Skeletal muscle cell (primary cell): ENCODE measurements around the gene KLF1.
"Not testable (repeated sequence)": the region's sequence is repeated elsewhere in the genome, so short reads cannot be mapped to it uniquely, and the experiment has no call there.

Source experiments
- DNase-seq: peaks from one replicate; pipeline ENCODE4 v3.0.0-alpha.2; 2010; ENCODE audit warnings: low read depth
- H3K4me3 ChIP-seq: 2 replicates; pipeline ENCODE4 v1.5.1; 2011; ENCODE audit warnings: low read depth, mild to moderate bottlenecking, control low read depth, low read length, moderate library complexity

Gene KLF1

DNA sequence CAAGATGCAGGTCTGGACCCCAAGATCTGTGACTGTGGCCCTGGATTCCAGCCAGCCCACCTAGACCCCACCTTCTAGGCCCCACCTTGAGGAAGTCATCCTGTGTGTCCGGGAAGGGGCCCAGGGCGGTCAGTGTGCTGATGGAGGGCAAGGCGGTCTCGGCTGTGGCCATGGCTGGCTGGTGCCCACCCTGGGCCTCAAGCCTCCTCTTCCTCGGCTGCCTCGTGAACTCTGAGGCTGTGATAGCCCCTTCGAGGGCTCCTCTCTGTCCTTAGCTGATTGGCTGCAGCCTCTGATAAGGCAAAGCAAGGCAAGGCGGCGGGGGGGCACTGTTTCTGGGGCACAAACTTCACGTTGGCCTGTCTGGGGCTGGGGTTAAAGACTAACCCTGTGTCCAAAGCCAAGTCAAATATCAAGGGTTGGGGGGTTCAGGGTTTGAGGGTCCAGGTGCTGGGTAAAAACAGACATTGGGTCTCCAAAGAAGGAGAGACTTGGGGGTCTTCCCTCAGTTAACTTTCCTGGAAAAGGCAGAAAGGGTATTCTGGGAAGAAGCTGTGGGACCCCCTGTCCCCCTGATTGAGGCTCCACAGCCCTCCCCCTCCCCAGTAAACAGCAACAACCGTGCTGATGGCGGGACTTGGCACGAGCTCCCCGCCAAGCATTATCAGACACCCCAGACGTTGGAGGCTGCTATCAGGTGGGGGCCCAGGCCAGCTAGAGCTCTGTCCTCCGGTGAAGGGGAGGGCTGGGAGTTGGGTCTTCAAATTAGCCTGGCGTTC, at the start of gene KLF1:
Gene KLF1 (minus strand): TSS at position 233 of the 779 bp plus-strand sequence. CDS start 61 bp downstream, at position 172.
- no peak within 1 kb of the TSS for H3K4me3 ChIP-seq
- no peak for DNase-seq

DNA sequence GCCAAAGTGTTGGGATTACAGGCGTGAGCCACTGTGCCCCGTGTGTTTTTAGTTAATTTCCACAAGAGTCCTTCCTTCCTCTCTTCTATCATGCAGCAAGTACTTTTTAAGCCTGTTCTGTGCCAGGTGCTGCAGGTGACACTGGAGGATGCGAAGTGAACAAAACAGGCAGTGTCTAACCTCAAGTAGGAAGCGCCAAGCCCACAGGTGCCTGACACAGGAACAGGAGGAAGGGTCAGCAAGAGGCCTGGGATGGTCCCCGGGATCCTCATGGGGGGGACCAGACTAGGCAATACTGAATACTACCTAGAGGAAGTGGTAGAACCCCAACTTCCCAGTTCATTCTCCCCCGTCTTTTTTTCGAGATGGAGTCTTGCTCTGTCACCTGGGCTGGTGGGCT, 49.6 kb upstream of the KLF1 start:
- DNase-seq, result no peak
- no peak overlapping the region for H3K4me3 ChIP-seq

DNA sequence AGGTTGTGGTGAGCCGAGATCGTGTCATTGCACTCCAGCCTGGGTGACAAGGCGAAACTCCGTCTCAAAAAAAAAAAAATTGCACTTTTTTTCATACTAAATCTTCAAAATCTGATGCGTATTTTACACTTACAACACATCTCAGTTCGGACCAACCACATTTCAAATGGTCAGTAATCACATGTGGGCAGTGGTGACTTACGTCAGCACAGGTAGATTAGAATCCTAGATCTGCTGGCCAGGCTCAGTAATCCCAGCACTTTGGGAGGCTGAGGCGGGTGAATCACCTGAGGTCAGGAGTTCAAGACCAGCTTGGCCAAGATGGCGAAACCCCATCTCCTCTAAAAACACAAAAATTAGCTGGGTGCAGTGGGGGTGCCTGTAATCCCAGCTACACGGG, 48.1 kb upstream of the KLF1 start:
- DNase-seq, result no peak
- H3K4me3 ChIP-seq, result no peak overlapping the region

DNA sequence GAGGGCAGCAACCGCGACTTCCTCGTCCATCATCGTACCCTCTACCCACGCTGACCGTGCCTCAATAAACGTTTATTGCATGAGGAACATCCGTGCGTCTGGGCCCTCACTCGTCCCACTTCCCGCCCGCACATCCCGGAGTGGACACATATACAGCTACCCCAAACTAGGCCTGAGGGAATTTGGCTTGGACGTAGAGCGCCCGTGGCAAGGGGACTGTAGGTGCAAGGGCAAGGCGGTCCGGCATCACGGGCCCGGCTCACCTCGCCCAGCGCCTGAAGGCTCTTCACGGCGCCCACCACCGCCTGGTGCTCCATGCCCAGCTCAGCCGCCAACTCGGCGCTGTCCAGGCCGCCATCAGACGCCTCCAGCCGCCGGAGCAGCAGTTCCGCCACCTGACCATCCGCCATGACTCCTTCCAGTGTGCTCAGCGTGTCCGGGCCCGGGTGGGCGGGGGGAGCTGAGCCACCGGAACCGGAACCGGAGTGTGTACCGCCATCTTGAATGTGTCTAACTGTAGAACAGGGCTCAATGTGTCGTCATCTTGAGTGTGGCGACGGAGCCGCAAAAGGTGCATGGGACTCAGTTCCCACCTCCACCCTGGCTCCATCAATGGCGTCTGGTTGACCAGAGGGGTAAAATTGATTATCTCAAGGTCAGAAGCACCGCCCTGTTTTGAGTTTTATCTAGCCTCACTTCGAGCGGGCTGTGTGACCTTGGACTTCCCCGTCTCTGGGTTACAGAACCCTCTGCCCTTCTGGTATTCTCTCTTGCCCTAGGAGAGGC, 46.5 kb upstream of the KLF1 start, which contains the start of gene FARSA:
Gene FARSA (minus strand): TSS at position 425 of the 786 bp plus-strand sequence. CDS start 15 bp downstream, at position 410.
- DNase-seq, result peak; percentile 68
- peak within 1 kb of the TSS; percentile 97 for H3K4me3 ChIP-seq

DNA sequence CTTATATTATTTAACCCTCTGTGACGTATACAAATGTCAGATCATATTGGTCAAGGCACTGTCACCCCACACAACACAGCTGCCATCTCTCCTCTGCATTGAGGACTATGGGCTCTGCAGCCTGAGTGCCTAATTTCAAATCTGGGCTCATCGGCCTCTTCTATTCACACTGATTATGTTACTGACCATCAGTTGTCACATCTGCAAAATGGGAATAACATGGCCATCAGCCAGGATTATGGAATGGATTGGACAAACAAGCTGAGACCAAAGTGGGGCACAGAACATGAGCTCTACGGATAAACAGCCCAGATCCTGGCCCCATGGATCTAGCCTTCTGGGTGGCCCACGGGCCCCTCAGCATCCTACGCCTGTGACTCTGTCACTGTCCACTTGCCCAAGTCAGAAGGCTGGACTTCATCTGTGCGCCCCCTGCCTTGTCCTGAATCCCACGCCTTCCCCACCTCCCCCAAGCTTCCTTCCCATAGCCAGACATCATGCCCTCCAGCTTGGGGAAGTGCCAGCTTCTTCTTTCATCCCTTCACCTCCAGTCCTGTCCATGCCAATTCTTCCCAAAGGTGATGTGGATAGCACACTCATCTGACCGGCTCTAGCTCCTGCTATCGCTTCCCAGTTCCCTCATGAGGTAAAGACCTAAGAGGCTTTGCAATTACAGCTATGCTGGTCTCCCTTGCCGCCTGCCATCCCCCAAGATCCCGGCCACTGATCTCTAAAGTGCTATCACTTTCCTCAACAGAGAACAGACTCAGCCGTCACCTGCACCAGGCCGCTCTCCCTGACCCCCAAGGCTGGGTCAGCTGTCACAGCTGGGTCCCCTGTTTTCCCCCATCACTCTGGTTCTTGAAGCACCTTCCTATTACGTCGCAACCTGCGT, 45.6 kb upstream of the KLF1 start:
- no peak for DNase-seq
- peak overlapping the region; percentile 97 for H3K4me3 ChIP-seq

DNA sequence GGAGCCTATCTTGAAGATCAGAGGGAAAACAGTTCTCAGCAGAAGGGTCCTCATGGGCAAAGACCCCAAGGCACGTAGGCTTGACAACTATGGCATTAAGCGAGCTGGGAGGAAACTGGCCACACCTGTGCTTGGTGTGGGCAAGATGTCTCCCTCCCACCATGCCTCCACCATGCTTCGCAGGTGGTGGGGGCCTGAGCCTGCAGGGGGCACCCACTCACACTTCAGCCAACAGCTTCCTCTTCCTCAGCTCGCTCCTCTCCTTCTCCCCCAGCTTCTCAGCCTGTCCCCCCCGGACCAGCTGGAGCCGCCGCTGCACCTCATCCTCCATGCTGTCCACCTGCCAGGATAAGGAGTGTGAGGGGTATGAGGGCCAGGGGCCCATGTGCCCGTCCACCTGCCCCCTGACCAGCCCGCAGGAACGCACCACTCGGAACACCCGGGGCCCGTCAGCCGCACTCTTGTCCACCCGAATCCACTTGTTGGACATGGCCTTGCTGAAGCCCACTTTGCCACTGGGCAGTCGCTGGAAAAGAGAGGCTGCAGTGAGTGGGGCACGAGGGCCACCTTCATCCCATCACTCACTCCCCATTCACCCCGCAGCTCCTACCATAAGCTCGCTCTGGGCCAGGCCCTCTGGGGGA, 43.1 kb upstream of the KLF1 start:
- no peak overlapping the region for H3K4me3 ChIP-seq

DNA sequence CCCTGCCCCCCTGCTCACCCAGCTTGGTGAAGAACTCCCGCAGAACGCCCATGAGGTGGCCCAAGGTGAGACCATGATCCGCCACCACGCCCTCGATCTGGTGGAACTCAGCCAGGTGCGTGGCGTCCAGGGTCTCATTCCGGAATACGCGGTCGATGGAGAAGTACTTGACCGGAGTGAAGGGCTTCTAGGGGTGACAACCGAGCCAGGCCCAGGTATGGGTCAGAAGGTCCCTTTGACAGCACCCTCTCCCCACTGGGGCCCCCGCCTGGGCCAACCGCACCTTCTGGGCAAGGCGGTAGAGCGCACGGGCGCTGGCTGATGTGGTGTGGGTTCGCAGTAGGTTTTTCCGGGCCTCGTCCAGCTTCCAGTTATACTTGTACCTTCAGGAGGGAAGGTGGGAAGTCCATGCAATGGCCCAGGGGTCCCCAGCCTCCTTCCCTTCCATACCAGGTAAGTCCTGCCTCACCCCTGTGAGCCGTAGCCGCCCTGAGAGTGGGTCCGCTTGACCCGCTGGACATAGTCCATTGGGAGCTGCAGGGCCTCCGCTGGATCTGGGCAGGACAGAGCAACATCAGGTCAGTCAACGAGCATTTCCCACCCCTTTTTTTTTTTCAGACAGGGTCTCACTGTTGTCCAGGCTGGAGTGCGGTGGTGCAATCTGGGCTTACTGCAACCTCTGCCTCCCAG, 37.8 kb upstream of the KLF1 start:
- DNase-seq, result no peak
- H3K4me3 ChIP-seq, result no peak overlapping the region

More for the DNA sequence above, 43.1 kb upstream of the KLF1 start:
- DNase-seq, result no peak

DNA sequence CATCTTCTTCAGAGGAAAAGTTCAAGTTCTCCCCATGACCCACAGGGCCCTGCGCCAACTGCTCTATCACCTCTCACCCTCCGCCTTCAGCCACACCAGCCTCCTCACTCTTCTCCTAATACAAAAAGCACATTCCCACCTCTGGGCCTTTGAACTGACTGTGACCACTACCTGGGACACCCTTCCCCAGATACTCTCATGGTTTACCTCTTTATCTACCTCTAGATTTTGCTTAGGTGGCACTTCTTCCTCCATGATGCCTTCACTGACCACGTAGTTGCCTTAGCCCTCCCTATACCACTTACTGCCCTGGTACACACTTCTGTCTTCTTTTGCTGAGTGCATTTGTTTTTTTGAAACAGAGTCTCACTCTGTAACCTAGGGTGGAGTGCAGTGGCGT, 36.0 kb upstream of the KLF1 start:
- DNase-seq, result no peak
- no peak overlapping the region for H3K4me3 ChIP-seq

DNA sequence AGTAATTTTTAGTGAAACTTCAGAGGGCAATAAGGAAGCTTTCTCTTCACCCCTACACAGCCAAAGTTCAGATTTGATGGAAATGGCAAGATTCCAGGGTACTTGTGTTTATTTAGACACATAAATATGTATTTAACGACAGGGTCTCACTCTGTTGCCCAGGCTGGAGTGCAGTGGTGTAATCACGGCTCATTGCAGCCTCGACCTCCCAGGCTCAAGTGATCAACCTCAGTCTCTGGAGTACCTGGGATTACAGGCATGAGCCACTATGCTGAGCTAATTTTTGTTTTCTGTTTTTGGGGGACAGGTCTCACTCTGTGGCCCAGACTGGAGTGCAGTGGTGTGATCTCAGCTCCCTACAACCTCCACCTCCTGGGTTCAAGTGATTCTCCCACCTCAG, 34.0 kb upstream of the KLF1 start:
- H3K4me3 ChIP-seq, result no peak overlapping the region
- DNase-seq, result no peak

DNA sequence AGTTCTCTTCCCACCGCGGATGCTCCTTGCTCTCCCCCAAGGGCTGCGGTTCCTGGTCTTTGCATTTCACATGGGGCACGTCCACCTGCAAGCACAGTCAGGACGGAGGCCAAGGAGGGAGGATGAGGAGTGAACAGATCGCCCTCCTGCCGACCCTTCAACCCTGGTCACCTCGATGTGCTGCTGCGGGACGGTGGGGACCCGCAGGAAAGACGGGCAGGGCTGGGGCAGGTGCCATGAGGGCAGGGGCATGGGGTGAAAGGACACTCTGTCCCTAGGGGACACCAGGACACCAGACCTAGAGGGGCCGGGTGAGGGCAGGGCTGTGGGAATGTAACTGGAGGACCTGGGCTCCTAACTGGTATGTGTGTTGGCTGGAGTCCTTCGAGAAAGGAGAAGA, 31.3 kb upstream of the KLF1 start:
- no peak for DNase-seq
- H3K4me3 ChIP-seq, result no peak overlapping the region

DNA sequence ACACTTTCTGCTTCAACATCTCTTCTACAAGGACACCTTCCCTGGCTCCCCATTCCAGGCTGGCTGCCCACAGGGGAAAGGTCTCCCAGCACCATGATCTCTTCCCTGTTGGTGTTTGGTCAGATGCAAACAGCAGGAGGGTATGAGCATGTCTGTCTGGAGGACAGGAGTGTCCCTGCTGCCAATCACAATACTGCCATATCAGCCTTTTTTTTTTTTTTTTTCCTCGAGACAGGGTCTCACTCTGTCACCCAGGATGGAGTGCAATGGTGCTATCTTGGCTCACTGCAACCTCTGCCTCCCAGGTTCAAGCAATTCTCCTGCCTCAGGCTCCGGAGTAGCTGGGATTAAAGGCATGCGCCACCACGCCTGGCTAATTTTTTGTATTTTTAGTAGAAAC, 28.9 kb upstream of the KLF1 start:
- not testable (repeated sequence) for H3K4me3 ChIP-seq, DNase-seq

DNA sequence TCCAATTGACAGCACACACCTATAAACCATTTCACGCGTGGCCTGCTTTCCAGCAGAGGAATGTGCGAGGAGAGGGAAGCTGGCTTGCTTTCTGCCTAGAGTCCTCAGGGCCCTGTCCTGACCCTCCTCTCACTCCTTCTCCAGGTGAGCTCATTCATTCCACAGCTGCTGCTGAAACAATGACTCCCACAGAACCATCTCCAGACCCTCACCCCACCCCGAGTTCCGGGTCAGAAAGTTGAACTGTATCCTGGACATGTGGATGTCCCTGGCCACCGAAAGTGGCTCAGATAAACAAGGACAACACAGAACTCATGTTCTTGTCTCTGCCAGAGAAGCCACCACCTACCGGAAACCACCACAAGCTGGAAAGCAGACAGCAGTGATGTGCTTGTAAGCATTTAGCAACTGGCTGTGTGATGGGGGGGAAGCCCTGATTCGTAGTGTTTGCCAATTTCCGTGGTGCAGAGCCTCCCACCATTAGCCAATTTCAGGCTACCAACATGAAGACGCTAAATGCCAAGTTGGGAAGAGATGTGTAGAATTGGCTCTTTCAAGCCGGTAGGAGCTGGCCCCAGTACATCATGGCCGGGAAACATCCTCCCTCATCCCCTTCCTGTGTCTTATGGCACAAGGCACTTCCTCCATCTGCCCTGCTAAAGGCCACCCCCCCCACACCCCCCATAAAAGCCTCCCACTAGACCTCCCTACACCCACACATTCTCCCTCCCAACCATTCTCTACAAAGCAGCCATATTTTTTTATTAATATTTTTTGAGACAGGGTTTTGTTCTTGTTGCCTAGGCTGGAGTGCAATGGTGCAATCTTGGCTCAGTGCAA, 27.1 kb upstream of the KLF1 start:
- H3K4me3 ChIP-seq, result no peak overlapping the region
- no peak for DNase-seq

DNA sequence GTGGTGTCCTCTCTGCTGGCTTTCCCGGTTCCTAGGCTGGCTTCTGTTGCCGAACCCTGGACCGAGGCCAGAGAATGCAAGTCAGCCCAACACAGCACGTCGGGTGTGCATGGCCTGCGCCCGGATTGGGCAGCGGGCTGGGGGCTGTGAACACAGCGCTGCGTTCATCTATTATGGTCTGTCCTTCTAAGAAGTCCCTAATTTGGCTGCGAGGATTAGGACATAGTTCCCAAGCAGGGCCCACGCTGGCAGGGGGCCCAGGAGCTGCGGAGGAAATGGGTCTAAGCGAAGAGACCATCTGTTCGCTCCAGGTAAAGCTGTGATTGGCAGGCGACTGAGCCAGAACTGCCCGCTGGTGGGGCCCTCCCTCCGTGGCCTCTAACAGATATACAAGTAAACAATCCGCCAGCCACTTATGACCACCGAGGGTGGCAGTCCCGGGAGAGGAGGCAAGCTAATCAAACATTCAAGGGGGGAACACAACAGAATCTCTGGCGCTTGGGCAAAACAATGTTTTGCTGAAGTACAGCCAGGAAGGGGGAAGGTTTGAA, 26.1 kb upstream of the KLF1 start:
- DNase-seq, result peak; percentile 47
- no peak overlapping the region for H3K4me3 ChIP-seq

DNA sequence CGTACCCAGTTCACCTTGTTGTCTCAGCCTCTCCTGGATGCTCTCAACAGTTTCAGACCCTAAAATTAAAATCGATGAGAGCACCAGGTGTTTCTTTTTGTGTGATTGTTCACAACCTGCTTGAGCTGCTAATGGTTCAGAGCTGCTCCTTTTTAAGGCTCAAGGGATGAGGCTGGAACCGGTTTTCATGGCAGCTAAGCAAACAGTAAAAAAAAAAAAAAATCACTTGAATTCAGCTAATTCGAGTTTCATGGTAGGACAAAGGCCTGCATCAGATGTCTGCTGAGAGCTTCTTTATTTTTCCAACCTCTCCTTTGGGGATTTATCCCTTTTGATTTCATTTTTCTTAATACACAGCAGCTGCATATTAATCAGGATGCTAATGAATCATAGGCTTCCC, 25.6 kb upstream of the KLF1 start:
- H3K4me3 ChIP-seq, result no peak overlapping the region
- no peak for DNase-seq

DNA sequence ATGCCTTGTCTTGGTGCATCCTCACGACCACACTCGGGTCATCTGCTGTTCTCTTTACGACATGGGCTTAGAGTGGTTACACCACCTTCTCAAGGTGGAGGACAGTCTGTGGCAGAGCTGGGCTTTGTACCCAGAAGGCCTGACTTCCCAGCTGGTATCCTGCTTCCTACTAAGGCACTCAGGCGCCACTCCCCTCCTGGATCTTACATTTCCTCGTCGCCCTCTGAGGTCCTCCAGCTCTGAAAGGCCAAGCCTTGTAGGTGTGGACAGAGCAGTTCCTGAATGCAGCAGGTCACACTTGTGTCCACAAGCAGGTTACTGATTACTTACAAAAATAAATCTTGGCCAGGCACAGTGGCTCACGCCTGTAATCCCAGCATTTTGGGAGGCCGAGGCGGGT, 20.2 kb upstream of the KLF1 start:
- no peak for DNase-seq
- H3K4me3 ChIP-seq, result no peak overlapping the region

DNA sequence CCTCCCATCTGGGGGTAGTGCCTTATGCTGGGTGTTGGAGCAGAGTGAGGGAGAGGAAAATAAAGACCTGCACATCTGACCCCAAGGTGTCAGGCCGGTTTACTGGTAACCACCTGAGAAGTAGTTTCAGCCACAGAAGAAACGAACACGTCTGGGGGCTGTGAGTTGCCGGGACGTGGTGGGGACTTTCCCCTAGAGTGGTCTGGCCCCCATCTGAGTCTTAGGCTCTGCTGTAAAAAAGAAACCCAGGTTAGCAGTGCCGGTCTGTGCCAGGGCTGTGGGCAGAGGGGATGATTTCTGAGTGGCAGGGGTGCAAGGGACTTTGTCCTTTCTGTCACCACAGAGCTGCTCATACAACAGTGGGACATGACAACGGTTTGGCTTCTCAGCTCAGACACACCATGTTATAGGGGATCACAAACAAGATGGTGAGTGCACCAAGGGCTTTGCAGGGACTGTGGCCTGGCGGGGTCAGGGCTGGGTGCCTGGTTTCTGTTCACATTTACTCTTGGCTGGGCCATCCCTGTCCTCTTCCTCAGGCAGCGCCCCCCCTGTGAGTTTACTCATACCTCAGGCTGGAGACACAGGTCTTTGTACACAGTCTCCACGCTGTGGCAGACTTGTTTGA, 13.0 kb upstream of the KLF1 start:
- no peak overlapping the region for H3K4me3 ChIP-seq
- DNase-seq, result no peak

DNA sequence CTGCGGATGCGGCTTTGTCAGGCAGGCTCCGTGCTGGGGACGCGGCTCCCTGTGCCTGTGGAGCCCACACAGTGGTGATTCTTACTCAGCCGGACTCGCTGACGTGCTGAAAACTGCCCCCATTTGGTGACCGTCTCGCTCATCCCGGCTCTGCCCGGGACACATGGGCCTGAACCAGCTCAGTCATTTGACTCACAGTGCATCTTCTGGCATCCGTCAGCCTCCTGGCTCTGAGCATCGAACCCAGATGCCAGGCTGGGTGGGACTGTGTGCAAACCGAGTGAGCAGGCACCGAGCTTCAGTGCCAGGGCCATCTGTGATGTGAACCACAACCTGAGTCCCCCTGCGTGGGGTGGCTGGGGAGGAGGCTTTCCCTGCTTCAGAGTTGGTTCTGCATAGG, 9.5 kb upstream of the KLF1 start:
- DNase-seq, result no peak
- H3K4me3 ChIP-seq, result no peak overlapping the region
